ENCODE data around the gene IRF7.

DNA sequence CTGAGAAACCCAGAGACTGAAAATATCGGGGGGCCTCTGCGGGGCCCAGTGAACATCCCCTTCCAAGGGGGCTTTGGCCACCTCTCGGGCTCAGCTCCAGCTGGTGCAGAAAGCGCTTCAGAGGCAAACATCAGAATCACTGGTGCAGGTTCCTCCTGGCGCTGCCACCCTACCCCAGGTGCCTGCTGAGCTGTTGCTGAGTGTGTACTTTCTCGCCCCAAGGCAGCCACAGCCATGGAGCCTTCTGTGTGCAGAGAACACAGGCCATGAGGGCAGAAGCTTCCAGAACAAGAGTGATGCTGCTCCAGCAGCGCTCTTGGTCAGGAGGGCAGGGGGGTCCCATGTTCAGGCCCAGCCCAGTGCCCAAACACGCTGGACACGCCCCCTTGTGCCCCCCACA lies 27.6 kb upstream of the IRF7 start:
- TF ChIP-seq, protein P1, sequence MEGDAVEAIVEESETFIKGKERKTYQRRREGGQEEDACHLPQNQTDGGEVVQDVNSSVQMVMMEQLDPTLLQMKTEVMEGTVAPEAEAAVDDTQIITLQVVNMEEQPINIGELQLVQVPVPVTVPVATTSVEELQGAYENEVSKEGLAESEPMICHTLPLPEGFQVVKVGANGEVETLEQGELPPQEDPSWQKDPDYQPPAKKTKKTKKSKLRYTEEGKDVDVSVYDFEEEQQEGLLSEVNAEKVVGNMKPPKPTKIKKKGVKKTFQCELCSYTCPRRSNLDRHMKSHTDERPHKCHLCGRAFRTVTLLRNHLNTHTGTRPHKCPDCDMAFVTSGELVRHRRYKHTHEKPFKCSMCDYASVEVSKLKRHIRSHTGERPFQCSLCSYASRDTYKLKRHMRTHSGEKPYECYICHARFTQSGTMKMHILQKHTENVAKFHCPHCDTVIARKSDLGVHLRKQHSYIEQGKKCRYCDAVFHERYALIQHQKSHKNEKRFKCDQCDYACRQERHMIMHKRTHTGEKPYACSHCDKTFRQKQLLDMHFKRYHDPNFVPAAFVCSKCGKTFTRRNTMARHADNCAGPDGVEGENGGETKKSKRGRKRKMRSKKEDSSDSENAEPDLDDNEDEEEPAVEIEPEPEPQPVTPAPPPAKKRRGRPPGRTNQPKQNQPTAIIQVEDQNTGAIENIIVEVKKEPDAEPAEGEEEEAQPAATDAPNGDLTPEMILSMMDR (conservative IDR thresholded peaks at IDR 0.05; ENCODE audit: low read depth, low read length), result no peak
- no peak for TF ChIP-seq EZH2phosphoT487 (IDR thresholded peaks at IDR 0.05; ENCODE audit: borderline replicate concordance, low read length)
- no peak for TF ChIP-seq EZH2 (IDR thresholded peaks at IDR 0.05; ENCODE audit: low read length, unreplicated experiment)
